GM23338 (cell line): Measurements from ENCODE around the gene NUP214.
"Not testable (repeated sequence)": the region's sequence is repeated elsewhere in the genome, so short reads cannot be mapped to it uniquely, and the experiment has no call there.

Experiments used
- CREB1 ChIP-seq: fragments of 250-450 bp; sonication (Bioruptor Pico); IDR thresholded peaks from 2 replicates; pipeline ENCODE4 v1.5.0; 2020; ENCODE audit warnings: low read depth, mild to moderate bottlenecking, moderate library complexity
- CTCF ChIP-seq, 2 experiments: fragments of 200-600 bp in 1 of 2; sonication (generic) in 1 of 2; conservative IDR thresholded peaks; 2 replicates each; pipeline versions ENCODE4 v1.5.1 to v1.6.1; 2016 to 2017; ENCODE audit warnings: antibody characterized with exemption in 2 of 2, low read depth in 2 of 2, mild to moderate bottlenecking in 2 of 2, moderate library complexity in 1 of 2
- ETS1 ChIP-seq: IDR thresholded peaks from 2 replicates; pipeline ENCODE4 v1.6.1; 2016; ENCODE audit warnings: antibody characterized with exemption
- EZH2 ChIP-seq: fragments of 200-600 bp; sonication (generic); IDR thresholded peaks from one replicate; pipeline ENCODE4 v1.8.0; 2017; ENCODE audit warnings: antibody characterized with exemption, mild to moderate bottlenecking, low read depth; ENCODE audit not compliant: unreplicated experiment
- EZH2phosphoT487 ChIP-seq: fragments of 200-600 bp; sonication (generic); IDR thresholded peaks from one replicate; pipeline ENCODE4 v1.8.1; 2018; ENCODE audit warnings: antibody characterized with exemption; ENCODE audit not compliant: unreplicated experiment
- JUNB ChIP-seq: IDR thresholded peaks from one replicate; pipeline ENCODE4 v1.6.1; 2016; ENCODE audit warnings: antibody characterized with exemption; ENCODE audit not compliant: unreplicated experiment
- NANOG ChIP-seq: IDR thresholded peaks from 2 replicates; pipeline ENCODE4 v1.6.1; 2016; ENCODE audit warnings: antibody characterized with exemption, borderline replicate concordance
- POLR2AphosphoS5 ChIP-seq: IDR thresholded peaks from 2 replicates; pipeline ENCODE4 v1.6.1; 2016; ENCODE audit warnings: antibody characterized with exemption, low read depth
- STAT1 ChIP-seq: IDR thresholded peaks from one replicate; pipeline ENCODE4 v1.6.1; 2016; ENCODE audit warnings: antibody characterized with exemption; ENCODE audit not compliant: unreplicated experiment
- ZNF331 ChIP-seq: fragments of 250-450 bp; sonication (Bioruptor Pico); IDR thresholded peaks from 2 replicates; pipeline ENCODE4 v1.5.0; 2020; ENCODE audit warnings: low read depth, mild to moderate bottlenecking, moderate library complexity
- TF ChIP-seq, protein P1 (sequence below): IDR thresholded peaks from one replicate; pipeline ENCODE4 v1.6.1; 2018; ENCODE audit warnings: antibody characterized with exemption; ENCODE audit not compliant: unreplicated experiment

DNA sequence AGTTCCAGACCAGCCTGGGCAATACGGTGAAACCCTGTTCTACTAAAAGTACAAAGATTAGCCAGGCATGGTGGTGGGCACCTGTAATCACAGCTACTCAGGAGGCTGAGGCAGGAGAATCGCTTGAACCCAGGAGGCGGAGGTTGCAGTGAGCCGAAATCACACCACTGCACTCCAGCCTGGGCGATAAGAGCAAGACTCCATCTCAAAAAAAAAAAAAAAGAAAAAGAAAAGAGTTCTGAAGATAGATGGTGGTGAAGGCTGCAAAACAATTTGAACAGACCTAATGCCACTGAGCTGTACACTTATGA is 137.6 kb downstream of the NUP214 start:
- not testable (repeated sequence) for TF ChIP-seq CTCF (conservative IDR thresholded peaks at IDR 0.05; ENCODE audit: low read depth in 2 of 2); POLR2AphosphoS5; EZH2; STAT1; ZNF331 (CRISPR knock-in tag); EZH2phosphoT487; ETS1; CREB1 (CRISPR knock-in tag); JUNB; NANOG
- TF ChIP-seq, protein P1, sequence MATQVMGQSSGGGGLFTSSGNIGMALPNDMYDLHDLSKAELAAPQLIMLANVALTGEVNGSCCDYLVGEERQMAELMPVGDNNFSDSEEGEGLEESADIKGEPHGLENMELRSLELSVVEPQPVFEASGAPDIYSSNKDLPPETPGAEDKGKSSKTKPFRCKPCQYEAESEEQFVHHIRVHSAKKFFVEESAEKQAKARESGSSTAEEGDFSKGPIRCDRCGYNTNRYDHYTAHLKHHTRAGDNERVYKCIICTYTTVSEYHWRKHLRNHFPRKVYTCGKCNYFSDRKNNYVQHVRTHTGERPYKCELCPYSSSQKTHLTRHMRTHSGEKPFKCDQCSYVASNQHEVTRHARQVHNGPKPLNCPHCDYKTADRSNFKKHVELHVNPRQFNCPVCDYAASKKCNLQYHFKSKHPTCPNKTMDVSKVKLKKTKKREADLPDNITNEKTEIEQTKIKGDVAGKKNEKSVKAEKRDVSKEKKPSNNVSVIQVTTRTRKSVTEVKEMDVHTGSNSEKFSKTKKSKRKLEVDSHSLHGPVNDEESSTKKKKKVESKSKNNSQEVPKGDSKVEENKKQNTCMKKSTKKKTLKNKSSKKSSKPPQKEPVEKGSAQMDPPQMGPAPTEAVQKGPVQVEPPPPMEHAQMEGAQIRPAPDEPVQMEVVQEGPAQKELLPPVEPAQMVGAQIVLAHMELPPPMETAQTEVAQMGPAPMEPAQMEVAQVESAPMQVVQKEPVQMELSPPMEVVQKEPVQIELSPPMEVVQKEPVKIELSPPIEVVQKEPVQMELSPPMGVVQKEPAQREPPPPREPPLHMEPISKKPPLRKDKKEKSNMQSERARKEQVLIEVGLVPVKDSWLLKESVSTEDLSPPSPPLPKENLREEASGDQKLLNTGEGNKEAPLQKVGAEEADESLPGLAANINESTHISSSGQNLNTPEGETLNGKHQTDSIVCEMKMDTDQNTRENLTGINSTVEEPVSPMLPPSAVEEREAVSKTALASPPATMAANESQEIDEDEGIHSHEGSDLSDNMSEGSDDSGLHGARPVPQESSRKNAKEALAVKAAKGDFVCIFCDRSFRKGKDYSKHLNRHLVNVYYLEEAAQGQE, result not testable (repeated sequence)
